HG03095 (cell line): Measurements from ENCODE around the gene ABCA7.

Experiments
- ATAC-seq: cut with Tn5 transposase; IDR thresholded peaks from one replicate; pipeline ENCODE4 v1.9.1; 2021; ENCODE audit warnings: moderate library complexity; ENCODE audit not compliant: unreplicated experiment

The ABCA7 gene

GRCh38 chr19:1086613-1087012 lies 46.7 kb downstream of the ABCA7 start:
- no peak for ATAC-seq

GRCh38 chr19:1087813-1088415 lies 48.0 kb downstream of the ABCA7 start:
- no peak for ATAC-seq

GRCh38 chr19:1088416-1089010 lies 48.6 kb downstream of the ABCA7 start:
- no peak for ATAC-seq

- ATAC-seq, result no peak
Observed at GRCh38 chr19:1089126-1089771, 49.3 kb downstream of the ABCA7 start.

- ATAC-seq, result no peak
Observed at GRCh38 chr19:1089891-1090290, 50.0 kb downstream of the ABCA7 start.

GRCh38 chr19:1090731-1091543 lies 51.0 kb downstream of the ABCA7 start:
- ATAC-seq, result no peak

- ATAC-seq, result no peak
Observed at GRCh38 chr19:1091544-1092175, 51.8 kb downstream of the ABCA7 start.

GRCh38 chr19:1093330-1093729 lies 53.4 kb downstream of the ABCA7 start:
- ATAC-seq, result no peak

GRCh38 chr19:1093811-1094553 lies 54.1 kb downstream of the ABCA7 start:
- ATAC-seq, result no peak

GRCh38 chr19:1094655-1094977 lies 54.7 kb downstream of the ABCA7 start:
- no peak for ATAC-seq

- peak; percentile 62 for ATAC-seq
Observed at GRCh38 chr19:1094978-1095701, 55.2 kb downstream of the ABCA7 start, which contains the start of gene POLR2E. Gene POLR2E, minus strand, starts transcription at chr19:1095375. Its CDS starts 60 bp downstream, at chr19:1095315.

- no peak for ATAC-seq
Observed at GRCh38 chr19:1097810-1098176, 57.9 kb downstream of the ABCA7 start.

GRCh38 chr19:1098177-1099051 lies 58.5 kb downstream of the ABCA7 start:
- ATAC-seq, result no peak

GRCh38 chr19:1101337-1101698 lies 61.4 kb downstream of the ABCA7 start:
- no peak for ATAC-seq

GRCh38 chr19:1102407-1103131 lies 62.7 kb downstream of the ABCA7 start:
- no peak for ATAC-seq

GRCh38 chr19:1103132-1103707 lies 63.3 kb downstream of the ABCA7 start:
- no peak for ATAC-seq

- peak; percentile 50 for ATAC-seq
Observed at GRCh38 chr19:1103708-1104310, 63.9 kb downstream of the ABCA7 start, which contains the start of gene GPX4. Gene GPX4, plus strand, starts transcription at chr19:1103994. Its CDS starts 50 bp downstream, at chr19:1104044.
